GM12874 (cell line): Measurements from ENCODE around the gene DOK4.

Experiments
- TF ChIP-seq, protein P1 (sequence below): IDR thresholded peaks from 2 replicates; pipeline ENCODE4 v1.5.1; 2011; ENCODE audit warnings: low read depth, mild to moderate bottlenecking, control low read depth, low read length, moderate library complexity; ENCODE audit not compliant: insufficient read depth

Gene DOK4

DNA sequence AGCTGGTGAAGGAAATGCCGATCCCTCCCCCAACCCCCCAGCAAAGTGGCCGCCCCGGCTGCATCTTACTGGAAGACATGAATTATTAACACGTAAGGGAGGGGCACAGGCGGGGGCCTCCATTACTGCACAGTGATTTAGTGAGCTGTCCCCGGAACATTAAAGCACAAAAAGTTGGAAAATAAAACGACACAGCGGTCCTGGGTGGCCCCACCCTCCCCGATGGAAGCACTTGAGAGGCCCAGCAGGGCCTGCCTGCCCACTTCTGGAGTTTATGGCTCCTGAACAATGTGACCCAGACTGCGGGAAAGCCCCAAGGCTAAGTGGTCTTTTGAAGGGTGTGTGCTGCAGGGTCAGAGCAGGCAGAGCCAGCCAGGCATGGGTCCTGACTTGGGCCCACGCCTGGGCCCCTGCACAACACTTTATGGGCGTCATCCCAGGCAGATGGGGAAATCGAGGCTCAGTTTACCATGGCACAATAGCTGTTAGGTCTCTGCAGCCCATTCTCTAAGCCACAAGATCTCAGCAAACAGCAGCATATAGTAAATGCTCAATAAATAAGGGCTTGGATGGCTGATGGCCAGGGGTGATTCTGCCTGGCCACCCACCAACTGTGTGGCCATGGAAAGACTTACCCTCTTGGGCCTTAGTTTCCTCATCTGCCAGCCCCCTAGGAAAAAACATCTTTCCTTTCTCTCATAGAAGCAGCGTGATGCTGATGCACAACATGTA is 27.2 kb upstream of the DOK4 start:
- TF ChIP-seq, protein P1, sequence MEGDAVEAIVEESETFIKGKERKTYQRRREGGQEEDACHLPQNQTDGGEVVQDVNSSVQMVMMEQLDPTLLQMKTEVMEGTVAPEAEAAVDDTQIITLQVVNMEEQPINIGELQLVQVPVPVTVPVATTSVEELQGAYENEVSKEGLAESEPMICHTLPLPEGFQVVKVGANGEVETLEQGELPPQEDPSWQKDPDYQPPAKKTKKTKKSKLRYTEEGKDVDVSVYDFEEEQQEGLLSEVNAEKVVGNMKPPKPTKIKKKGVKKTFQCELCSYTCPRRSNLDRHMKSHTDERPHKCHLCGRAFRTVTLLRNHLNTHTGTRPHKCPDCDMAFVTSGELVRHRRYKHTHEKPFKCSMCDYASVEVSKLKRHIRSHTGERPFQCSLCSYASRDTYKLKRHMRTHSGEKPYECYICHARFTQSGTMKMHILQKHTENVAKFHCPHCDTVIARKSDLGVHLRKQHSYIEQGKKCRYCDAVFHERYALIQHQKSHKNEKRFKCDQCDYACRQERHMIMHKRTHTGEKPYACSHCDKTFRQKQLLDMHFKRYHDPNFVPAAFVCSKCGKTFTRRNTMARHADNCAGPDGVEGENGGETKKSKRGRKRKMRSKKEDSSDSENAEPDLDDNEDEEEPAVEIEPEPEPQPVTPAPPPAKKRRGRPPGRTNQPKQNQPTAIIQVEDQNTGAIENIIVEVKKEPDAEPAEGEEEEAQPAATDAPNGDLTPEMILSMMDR = no peak

DNA sequence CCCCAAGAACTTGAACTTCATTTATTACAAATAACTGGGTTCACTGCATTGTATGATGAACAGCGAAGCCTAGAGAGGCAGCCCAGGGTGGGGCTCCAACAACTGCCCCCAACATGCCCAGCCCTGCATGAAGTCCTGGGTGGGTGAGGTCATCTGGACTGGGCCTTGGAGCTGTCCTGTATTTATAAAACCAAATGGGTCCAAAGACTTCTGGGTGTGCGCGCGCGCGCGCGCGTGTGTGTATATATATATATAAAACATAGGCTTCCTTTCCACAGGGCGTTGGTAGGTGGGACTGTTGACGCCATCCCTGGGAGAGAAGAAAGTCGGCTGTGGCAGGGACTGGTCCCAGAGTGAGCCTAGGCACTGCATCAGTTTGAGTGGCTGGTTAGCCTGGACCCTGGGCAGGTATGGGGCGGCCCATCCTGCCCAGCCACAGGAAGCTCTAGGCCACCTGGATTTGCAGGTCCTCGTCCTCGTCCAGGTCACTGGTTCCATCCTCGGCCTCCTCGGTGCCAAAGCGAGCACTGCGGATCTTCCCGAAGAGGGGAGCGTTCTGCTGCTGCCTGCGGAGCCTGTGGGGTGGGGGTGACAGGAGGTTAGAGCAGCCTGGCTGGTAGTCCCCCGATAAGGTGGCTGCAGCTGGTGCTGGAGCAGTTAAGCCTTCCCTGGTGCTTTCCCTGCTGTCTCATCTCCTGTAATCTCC is 26.2 kb upstream of the DOK4 start:
- TF ChIP-seq, protein P1 = no peak

- TF ChIP-seq, protein P1 = no peak
These were observed 24.0 kb upstream of the DOK4 start for GRCh38 chr16:57510016-57510871.

DNA sequence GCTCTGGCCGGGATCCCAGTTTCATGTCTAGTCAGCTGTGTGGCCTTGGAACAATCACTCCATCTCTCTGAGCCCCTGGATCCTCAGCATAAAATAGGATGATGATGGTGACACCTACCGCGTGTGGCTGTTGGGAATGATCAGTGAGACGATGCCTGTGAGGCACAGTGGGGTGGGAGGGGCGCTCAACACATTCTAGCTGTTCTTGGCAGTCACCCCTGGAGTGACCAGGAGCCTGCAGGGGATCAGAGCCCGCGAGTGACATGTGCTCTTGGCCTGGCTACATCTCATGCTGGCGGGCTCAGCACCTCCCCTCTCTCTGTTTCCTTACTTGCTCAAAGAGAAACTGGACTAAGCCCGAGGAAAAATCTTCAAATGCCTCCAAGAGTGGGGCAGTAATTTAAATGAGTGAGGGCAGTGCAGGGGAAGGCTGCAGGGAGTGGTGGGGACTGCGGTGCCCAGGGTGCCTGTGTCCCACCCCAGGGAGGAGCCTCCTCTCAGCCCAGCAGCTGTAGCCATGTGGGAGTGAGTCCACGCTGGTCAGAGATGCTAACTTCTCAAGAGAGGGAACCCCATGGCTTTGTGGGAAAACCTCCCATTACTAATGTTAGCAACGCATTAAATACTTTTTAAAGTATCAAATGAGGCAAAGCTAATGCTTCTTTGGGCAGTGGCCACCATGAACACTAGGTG is 23.1 kb upstream of the DOK4 start:
- TF ChIP-seq, protein P1 = no peak

DNA sequence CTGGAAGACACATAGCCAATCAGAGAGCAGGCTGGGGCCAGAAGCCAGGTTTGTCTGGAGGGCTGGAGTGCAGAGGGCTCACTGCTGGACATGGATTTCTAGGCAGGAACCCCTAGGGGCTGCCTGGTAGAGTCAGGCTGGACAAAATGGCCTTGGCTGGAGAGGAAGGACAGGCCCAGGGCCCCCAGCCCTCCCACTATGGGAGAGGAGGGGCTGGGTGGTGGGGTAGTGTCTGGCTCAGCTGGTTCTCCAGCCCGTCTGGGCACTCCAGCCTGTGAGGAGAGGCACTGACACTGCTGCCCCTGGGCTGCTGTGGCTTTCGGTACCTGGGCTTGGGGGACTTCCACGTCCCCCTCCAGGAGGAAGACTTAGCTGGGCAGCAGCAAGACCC is 21.7 kb upstream of the DOK4 start:
- TF ChIP-seq, protein P1 = no peak

GRCh38 chr16:57507136-57508034 is 21.1 kb upstream of the DOK4 start:
- TF ChIP-seq, protein P1 = no peak
